Measurements from ENCODE around the gene SH3YL1. TPM values are rescaled to one million over a fixed set of nuclear protein-coding genes. Genes with fewer than 3 reads are reported as not detected.

The SH3YL1 gene
- total RNA-seq, 3 donors from 2014 or later (not counting 1 experiment from before 2014, with no cell fraction given), result 28.3 to 42.2 (median 32.3) TPM

DNA sequence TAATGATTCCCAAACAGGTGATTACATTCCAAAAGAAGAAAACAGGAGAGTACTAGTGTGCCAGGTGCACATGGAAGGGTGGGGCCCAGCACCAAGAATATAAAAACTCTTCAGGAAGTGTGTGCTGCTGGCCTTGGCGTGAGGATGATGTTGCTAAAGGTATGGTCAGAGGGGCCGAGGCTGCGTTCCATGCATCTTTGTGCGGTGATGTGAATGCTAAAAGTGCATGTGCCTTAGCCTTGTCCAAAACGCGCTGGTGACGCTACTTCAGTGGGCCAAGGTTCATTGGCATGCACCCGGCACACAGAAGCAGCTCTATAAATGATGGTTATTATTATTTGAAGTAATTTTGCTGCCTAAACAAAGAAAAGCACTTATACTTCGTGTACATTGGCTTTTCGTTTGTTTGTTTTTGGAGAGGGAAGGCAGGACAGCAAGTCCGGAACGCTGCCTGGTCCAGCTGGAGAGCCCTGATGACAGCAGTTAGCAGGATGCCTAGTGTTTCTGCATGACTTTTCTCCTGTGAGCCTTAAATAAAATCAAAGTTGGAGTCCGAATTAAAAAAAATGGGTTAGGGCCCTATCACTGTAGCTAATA is 21.2 kb upstream of the SH3YL1 start:
- H3K4me3 ChIP-seq (ENCODE audit: low read length), result no peak overlapping the region
- DNase-seq (no peak), ATAC-seq (no peak)
- H3K36me3 ChIP-seq (ENCODE audit: control insufficient read depth, insufficient read depth, low read length), result peaks cover 18% of the 10 kb centered on the region
- TF ChIP-seq, protein P1, sequence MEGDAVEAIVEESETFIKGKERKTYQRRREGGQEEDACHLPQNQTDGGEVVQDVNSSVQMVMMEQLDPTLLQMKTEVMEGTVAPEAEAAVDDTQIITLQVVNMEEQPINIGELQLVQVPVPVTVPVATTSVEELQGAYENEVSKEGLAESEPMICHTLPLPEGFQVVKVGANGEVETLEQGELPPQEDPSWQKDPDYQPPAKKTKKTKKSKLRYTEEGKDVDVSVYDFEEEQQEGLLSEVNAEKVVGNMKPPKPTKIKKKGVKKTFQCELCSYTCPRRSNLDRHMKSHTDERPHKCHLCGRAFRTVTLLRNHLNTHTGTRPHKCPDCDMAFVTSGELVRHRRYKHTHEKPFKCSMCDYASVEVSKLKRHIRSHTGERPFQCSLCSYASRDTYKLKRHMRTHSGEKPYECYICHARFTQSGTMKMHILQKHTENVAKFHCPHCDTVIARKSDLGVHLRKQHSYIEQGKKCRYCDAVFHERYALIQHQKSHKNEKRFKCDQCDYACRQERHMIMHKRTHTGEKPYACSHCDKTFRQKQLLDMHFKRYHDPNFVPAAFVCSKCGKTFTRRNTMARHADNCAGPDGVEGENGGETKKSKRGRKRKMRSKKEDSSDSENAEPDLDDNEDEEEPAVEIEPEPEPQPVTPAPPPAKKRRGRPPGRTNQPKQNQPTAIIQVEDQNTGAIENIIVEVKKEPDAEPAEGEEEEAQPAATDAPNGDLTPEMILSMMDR (IDR thresholded peaks at IDR 0.05), result no peak
- H3K27ac Mint-ChIP-seq, result no peak overlapping the region
- H3K27me3 Mint-ChIP-seq (ENCODE audit: low read depth in 2 of 2), result peaks cover 0 to 9% of the 10 kb centered on the region in 2 donors
- peaks cover 18% of the 10 kb centered on the region for H3K4me1 ChIP-seq (ENCODE audit: control insufficient read depth, insufficient read depth, low read length)
- no peak overlapping the region for H3K27ac ChIP-seq (ENCODE audit: low read length)
- no peaks in the 10 kb centered on the region for H3K9me3 Mint-ChIP-seq
- WGBS (ENCODE audit: insufficient coverage), result 88% methylated on average over 13 of the region's 13 CpGs
- peaks cover 10% of the 10 kb centered on the region for H3K27me3 ChIP-seq (ENCODE audit: control insufficient read depth, insufficient read depth, low read length)
- H3K4me1 Mint-ChIP-seq, result peaks cover 0 to 7% of the 10 kb centered on the region in 2 donors
- intact Hi-C loops (cut with micrococcal nuclease), result no loop called here
- no peaks in the 10 kb centered on the region for H3K9me3 ChIP-seq (ENCODE audit: control insufficient read depth, insufficient read depth, low read length)
- peak overlapping the region; percentile 65 for H3K4me3 Mint-ChIP-seq
- peaks cover 3% of the 10 kb centered on the region for H3K36me3 Mint-ChIP-seq

GRCh38 chr2:283996-284794 is 20.4 kb upstream of the SH3YL1 start:
- ATAC-seq (no peak), DNase-seq (no peak)
- Histone ChIP-seq H3K27ac (ENCODE audit: low read length) (no peak overlapping the region), H3K4me3 (ENCODE audit: low read length) (no peak overlapping the region), H3K4me1 (ENCODE audit: control insufficient read depth, insufficient read depth, low read length) (peaks cover 10% of the 10 kb centered on the region), H3K27me3 (ENCODE audit: control insufficient read depth, insufficient read depth, low read length) (peaks cover 3% of the 10 kb centered on the region), H3K9me3 (ENCODE audit: control insufficient read depth, insufficient read depth, low read length) (no peaks in the 10 kb centered on the region), H3K36me3 (ENCODE audit: control insufficient read depth, insufficient read depth, low read length) (peaks cover 26% of the 10 kb centered on the region)
- peaks cover 0 to 7% of the 10 kb centered on the region in 2 donors for H3K27me3 Mint-ChIP-seq (ENCODE audit: low read depth in 2 of 2)
- TF ChIP-seq, protein P1 (IDR thresholded peaks at IDR 0.05), result no peak
- no peak overlapping the region for H3K27ac Mint-ChIP-seq
- WGBS (ENCODE audit: insufficient coverage), result 98% methylated on average over 4 of the region's 4 CpGs
- no peaks in the 10 kb centered on the region for H3K9me3 Mint-ChIP-seq
- intact Hi-C loops (cut with micrococcal nuclease), result no loop called here
- H3K4me1 Mint-ChIP-seq, result peaks cover 0 to 6% of the 10 kb centered on the region in 2 donors
- H3K4me3 Mint-ChIP-seq, result peak overlapping the region; percentile 17
- peaks cover 7% of the 10 kb centered on the region for H3K36me3 Mint-ChIP-seq

DNA sequence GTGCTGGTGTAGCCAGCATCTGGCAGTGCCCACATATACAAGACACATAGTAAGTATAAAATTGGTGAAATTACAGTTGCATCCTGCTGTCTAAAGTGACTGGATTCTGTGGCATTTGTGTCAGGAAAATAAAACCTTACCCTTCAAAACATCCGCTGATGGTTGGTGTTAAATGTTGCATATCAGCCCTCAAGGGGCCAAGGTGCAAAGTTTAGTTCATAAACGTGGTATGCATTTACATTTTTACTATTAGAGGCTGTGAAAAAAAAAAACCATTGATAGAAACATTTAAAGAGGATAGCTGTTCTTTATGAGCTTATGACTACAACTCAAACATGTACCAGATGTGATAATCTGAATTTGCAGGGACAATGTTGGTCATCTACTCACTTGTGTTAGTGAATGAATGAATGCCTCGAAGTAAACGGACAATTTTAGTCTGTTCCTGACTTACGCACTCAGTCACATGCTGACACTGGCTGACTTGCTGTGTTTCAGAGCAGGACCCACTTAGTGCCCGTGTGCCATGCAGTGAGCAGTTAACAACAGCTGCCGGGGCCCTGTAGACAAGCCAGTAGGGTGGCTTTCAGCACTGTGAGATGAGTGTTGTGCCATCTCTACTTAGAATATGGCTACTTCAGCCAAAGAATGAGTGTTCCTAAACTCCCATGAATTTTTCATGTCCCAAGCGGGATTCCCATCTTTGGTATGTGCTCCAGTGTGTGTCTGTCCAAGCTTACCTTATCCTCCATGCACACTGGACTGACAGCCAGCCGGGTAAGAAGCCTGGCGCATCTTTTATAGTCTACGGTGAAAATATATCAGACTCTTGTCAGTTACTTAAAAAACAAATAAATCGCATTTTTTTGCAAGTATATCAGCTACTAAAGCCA is 18.8 kb upstream of the SH3YL1 start:
- H3K4me1 ChIP-seq (ENCODE audit: control insufficient read depth, insufficient read depth, low read length), result peaks cover 4% of the 10 kb centered on the region
- DNase-seq (no peak), ATAC-seq (no peak)
- TF ChIP-seq, protein P1 (IDR thresholded peaks at IDR 0.05), result no peak
- H3K27me3 ChIP-seq (ENCODE audit: control insufficient read depth, insufficient read depth, low read length), result no peaks in the 10 kb centered on the region
- no peak overlapping the region for H3K27ac ChIP-seq (ENCODE audit: low read length)
- H3K9me3 ChIP-seq (ENCODE audit: control insufficient read depth, insufficient read depth, low read length), result no peaks in the 10 kb centered on the region
- H3K36me3 ChIP-seq (ENCODE audit: control insufficient read depth, insufficient read depth, low read length), result peaks cover 42% of the 10 kb centered on the region
- H3K9me3 Mint-ChIP-seq, result no peaks in the 10 kb centered on the region
- peaks cover 0 to 6% of the 10 kb centered on the region in 2 donors for H3K4me1 Mint-ChIP-seq
- H3K27ac Mint-ChIP-seq, result no peak overlapping the region
- intact Hi-C loops (cut with micrococcal nuclease), result no loop called here
- 96% methylated on average over 11 of the region's 12 CpGs for WGBS (ENCODE audit: insufficient coverage)
- peaks cover 7% of the 10 kb centered on the region for H3K36me3 Mint-ChIP-seq
- H3K27me3 Mint-ChIP-seq (ENCODE audit: low read depth in 2 of 2), result peaks cover 0 to 7% of the 10 kb centered on the region in 2 donors
- H3K4me3 Mint-ChIP-seq, result no peak overlapping the region
- no peak overlapping the region for H3K4me3 ChIP-seq (ENCODE audit: low read length)
